Right kidney (tissue), 1 donor: ENCODE results near the gene PARP12.

Experiments used
- DNase-seq: peaks from one replicate; pipeline ENCODE4 v3.0.0-alpha.2; 2016

PARP12 gene

DNA sequence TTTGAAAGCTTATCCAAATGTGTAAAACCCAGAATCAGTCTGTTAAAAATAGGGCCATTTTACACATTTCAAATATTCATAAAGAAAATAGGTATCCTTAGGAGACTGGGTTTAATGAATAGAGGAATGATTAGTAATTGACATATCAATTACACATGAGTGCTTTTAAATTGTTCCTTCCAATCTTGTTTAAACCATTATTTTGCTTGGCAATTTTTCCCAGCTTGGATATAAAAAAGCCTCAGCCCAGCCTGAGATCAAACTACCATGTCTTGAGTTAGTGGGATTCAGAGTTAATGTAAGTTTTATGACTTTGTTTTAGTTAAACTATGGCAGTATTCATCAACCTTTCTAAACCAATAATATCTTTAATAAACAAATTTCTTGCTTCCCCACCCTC is 28.3 kb downstream of the PARP12 start:
- DNase-seq, result no peak

DNA sequence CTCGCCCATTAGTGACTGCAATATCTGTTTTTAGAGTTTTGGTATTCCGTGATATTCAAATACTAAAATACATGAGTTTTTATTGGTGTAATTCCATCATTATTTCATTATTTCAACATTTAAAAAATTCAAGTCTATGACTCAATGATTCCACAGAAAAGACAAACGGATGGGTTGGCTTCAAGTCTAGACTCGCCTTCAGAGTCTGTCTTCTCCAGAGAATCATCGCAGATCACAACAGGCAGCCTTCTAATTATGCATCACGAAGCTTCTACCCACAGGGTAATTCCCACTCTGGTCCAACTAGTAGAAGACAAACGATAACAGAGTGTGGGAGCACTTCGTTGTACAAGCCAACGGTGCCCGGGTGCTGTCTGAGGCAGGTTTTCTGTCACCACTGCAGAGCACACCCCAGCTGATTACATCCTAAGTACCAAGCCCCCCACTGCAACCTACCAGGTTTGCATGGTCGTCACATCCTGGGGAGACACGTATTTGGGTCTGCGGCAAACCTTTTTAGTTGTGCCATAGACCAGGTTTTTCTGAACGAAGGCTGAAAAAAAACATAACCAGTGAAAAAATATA is 28.9 kb downstream of the PARP12 start:
- no peak for DNase-seq

DNA sequence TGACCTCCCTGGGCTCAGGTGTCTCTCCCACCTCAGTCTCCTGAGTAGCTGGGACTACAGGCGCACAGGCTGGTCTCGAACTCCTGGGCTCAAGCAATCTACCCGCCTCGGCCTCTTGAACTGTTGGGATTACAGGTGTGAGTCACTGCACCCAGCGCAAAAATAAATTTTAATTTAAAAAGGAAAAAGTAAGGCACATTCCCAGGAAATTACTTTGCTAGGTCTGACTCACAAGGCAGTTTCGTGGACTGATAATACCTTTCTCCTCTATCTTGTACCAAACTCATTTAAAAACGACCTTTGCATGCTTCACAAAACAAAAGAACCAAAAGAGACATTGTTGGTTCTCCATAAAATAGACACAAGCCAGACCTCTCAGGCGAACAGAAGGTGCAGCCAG is 29.7 kb downstream of the PARP12 start:
- no peak for DNase-seq

DNA sequence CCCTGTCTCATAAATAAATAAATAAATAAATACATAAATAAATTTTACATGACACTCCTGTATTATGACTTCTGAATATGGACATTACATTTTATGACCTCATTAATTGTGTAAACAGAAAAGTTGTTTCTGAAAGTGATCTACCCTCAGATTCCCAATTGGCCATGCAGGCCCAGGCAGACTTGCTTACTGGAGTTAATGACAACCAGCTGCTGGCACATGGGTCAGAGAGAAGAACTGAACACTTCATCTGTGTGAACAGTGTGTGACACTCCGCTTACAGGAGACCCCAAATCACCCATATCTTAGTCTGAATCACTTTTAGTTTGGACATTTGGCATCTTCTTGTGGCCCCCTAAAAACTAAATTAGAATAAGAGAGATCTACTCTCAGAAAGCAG is 31.4 kb downstream of the PARP12 start:
- DNase-seq, result no peak

DNA sequence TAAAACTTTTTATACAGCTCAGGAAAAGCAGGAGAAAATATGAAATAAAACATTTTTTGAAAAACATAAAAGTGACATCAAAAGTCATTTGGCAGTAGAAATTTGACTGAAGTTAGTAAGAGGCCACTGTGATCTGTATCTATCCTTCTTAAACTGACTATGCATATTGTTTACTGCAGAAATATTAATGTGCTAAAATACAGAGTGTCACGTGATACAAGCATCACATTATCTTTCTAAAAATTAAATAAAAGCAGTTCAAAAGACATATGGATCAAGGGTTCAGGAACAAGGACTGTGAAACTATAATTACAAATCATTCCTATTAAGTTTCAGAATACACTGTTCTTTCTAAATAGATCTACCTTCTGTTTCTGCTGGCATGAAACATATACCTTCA is 33.7 kb downstream of the PARP12 start:
- no peak for DNase-seq

DNA sequence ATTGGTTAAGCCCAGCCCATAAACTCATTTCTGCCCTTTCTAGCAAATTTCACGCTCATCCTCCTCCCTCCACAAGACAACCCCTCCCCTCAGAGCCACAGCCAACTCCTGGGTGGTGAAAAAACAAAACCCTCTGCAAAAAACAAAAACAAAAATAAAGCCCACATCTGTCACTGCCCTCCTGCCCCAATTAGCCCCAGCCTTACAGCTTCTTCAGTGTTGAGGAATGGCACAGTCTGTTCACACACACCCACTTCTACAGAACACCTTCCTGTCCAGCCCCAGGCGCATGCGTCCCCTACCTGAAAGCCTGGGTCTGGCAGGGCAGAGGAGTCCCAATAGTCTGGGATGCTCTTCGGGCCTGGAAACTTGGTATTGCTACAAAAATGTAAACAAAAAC is 34.4 kb downstream of the PARP12 start:
- no peak for DNase-seq

DNA sequence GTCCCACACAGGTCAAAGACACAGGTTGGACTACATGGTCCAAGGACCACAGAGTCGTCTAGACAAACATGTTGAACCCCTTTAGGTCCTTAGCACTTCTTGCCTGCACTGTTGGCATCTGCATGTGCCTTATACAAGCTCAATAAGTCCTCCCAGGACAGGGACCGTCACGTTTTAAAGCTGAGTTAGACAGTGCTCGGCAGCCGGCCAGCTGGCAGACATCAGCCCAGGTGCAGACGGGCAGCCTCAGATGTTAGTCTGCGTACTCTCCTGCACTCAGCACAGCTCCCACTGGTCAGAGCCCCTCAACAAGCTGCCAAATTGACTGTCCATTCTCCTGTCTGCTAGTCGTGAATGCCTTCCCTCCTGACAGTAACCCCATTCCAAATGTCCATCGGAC is 34.9 kb downstream of the PARP12 start:
- no peak for DNase-seq

DNA sequence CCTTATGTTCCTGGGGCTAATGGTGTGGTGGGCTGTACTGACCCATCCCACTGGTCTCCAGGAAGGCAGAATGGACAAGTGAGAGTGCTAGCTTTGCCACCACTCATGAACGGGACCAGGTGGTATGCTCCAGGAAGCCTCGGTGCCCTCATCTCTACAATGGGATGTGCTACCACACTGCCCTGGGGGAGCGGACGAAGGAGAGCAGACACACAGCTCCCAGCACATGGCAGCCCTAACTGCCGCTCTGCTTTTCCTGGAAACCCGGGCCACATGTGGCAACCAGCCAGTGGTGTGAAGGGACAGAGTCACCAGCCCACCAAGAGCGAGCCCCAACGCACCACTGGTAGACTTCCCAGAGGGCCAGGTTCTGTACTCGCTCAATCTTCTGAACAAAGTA is 35.8 kb downstream of the PARP12 start:
- no peak for DNase-seq

DNA sequence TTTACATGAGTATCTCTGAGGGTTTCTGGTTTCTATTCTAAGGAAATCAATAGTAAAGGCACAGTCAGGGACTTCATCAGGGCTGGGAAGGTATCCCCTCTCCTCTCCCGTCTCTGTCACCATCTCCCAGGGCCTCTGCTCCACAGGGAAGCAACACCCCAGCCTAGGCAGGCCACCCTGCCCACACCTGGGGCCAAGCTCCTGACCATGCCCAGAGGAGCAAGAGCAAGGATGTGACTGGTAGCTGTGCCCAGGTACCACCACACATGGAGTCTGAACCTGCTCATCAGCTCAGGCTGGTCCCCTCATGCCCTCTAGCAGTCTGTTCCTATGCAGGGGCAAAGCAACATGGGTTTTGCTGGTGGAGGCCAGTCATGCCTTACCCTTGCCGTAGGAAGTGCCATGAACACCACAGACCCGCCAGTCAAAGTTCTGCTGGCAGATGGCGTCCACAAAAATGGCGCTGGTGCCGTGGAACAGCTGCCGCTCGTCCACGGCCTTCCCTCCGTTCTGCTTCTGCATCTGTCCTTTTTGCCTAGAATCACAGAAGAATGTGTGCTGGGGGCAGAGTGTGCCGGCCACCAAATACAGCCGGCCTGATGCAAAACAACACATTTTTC is 36.8 kb downstream of the PARP12 start:
- no peak for DNase-seq

DNA sequence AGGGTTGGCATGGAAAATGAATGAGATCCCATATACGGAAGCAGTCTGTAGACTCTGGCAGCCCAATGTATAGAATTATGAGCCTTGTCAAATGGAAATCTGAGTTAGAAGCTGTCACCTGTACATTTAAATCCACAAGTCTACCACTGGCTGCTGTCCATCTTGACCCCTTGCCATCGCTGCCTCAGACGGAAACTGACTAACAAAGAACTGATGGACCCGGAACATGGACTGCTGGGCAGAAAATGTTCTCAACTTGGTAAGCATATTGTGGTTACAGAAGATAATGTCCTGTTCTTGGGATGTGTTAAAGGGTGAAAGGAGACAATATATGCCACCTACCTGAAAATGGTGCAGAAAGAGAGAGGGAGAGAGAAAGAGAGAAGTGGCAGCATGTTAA is 37.5 kb downstream of the PARP12 start:
- no peak for DNase-seq

DNA sequence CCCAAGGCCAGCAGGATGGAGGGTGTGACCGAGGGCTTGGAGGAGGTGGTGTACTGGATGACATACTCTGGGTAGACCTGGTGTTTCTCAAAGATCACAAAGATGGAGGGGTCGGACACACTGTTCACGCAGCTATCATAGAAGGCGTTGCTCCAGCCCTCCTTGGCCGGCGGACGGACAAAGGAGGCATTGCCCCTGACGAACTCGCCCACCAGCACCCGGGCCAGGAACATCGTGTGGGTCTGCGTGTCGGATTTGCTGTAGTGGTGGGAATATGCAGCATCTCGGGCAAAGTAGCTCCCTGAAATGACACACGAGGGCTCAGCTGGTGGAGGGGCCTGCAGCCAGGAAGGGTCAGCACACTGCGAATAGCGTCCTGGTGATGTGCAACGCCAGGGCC is 38.2 kb downstream of the PARP12 start:
- DNase-seq, result no peak

DNA sequence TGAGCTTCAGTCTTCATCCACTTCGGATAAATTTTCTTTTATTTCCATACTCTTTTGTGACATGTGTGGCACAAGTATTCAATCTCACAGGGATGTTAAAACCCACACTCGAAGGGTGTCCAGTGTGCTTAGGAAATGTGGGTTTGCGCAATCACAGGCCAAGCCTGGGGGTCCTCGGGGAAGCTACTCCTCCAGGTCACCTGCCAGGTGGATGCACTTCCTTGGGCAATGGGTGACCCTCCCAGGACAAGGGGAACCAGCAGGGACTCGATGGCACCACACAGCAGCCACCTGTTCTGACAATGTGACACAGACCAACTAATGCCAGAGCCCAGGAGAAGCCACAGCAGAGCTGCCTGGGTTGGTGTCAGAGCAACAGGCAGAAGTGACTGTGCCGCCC is 39.0 kb downstream of the PARP12 start:
- no peak for DNase-seq

DNA sequence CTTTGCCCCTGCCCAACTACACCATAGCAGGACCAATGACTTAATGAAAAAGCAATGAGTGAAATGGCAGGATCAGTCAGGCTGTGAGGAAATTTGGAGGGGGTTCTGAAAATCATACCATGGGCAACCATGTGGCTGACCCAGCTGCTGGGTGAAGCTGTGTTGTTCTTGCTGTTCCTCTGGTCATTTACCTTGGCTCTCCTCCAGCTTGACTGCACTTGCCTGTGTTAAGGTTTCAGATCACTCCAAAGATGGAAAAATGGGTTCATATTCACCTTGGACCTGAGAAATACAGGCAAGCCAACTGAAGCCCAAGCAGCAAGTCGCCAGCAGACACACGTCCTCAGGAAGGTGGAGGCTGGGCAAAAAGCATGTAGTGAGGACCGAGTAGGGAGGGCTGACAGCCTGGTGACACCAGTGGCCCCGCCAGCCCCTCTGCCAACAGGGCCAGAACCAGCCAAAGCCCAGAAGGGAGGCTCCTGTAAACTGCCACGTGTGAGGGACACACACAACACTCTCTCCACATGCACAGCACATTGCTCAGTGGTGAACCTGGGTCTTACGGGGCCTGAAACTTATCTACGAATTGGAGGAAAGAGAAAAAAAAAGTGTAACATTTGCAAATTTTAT is 40.1 kb downstream of the PARP12 start:
- no peak for DNase-seq

DNA sequence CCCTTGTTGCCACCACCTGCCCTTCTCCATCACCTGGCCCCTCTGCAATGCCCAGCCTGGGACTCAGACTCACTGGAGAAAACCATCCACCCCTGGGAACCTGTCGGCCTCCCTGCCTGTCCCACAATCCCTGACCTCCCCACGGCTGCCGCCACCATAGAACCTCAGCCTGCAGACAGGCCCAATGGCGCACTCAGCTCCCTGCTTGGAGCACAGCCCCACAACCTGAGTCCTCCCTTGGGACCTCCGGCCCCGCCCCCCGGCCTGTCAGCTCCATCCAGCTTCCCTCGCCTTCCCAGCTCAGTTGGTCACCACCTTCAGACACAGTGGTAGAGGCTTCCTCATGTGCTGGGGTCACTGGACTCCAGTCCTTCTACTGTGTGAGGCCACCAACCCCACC is 41.1 kb downstream of the PARP12 start:
- DNase-seq, result no peak

DNA sequence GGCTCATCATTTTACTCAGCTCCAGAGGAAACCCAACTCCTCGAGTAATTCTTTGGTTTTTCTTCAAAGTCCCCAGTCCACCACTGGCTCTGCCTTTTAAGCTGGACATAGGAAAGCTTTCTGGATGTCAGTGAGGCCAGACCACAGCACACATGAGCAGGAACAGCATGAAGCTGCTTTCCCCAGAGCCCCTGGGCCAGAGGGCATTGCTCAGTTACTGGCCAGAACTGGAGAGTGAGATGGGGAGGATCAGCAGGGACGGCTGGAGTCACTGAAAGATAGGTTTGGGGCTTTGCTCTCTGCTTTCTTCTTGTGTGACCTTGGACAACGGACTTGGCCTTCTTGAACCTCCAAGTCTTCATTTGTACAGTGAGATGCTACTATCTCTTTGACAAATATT is 43.1 kb downstream of the PARP12 start:
- DNase-seq, result no peak

DNA sequence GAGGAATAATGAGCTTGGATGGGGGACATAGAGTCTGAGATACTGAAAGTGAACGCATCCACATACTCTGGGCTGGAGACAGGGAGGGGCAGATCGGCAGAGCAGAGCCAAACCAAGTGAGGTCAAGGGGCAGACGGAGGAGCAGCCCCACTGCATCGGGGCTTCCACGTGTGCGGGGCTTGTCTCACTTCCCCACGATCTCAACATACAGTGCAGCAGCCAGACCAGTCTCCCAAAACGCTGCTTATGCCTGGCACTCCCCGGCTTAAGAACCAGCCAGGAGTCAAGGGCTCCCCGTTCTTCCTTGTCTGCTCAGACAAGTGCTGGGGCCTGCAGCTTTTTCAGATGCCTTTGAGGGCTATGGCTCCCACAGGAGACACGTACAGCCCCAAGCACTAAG is 43.6 kb downstream of the PARP12 start:
- DNase-seq, result no peak

DNA sequence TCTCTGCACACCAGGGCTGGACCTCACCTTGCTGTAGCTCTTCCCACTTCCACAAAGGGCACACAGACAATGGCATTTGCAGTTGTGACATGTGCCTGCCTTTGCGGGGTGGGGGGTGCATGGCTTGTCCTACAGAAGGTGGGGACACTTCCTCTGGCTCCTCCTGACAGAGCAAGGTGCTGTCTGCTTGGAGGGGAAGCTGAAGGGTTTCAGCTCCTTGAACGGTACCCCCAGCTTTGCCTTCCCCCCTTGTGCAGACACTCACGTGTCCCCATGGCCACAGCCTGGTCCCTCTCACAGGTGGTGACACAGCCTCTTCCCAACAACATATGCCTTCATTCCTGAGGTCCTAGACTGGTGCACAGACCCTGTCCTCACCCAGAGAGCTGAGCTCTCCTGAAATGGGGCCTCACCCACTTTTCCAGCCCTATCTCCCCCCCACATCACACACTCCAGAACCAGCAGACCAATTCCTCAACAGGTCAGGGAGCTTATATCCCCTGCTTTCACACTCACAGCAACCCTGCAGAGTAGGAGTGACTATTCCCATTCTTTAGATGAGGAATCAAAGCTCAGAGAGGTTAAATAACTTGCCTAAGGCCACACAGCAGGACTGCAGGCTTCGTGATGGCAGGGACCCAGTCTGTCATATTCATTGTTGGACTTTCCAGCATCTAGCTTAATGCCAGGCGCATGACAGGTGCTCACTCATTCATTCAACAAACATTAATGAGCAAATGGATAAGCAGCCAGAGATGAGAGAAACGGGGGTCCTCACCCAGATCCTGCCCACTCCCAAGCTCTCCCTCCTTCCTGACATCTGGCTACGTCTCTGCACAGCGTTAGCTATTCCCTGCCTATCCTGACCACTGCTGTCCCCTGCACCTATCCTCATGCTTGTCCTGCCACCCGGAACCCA is 44.4 kb downstream of the PARP12 start:
- DNase-seq, result no peak

DNA sequence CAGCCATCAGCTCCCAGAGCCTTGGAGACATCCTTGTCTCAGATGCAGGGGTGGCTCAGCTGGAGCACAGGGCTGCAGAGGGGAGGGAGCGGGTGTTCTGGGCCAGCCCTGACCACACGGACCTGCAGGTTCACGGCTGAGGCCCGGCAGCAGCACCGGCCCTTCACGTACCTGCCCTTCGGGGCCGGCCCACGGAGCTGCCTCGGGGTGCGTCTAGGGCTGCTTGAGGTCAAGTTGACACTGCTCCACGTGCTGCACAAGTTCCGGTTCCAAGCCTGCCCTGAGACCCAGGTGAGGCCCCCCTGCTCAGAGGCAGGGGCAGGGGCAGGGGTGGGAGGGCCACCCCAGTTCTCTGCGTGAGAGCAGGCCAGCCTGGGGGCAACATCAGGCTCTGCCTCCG is 45.2 kb downstream of the PARP12 start:
- no peak for DNase-seq

DNA sequence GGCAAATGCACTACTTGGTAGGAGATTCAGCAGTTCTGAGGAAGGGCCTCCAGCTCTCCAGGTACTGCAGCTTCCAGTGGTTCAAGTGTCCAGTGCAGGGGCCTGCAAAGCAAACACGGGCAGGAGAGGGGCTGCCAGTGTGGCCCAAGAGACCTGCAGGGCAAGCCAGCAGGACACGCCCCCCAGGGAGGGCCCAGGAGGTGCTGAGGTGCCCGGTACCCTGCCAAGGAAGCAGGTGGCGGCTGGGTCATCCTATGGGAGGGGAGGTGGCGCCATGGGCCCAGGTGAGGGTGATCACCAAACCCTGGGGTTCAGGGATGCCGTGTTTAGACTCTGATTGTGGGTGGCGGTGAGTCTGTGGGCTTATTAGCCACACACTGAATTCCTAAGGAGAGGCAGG is 45.7 kb downstream of the PARP12 start:
- DNase-seq, result no peak

DNA sequence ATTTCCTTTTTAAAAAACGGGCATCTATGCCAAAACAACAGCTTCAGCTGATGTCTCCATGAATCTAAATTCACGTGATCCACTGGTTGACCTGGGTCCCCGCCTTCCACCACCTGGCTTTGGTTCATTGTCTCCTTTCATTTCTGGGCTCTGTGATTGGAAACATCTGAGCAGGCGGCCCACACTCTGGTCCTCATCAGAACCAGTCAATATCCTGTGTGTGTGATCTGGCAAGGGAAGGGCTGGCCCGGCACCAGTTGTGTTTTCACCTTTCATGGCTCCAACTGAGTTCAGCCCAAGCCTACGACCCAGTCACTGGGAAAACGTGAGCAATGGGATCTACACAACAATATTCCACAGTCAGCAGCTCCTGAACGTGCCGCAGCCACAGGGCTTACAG is 46.2 kb downstream of the PARP12 start:
- no peak for DNase-seq

DNA sequence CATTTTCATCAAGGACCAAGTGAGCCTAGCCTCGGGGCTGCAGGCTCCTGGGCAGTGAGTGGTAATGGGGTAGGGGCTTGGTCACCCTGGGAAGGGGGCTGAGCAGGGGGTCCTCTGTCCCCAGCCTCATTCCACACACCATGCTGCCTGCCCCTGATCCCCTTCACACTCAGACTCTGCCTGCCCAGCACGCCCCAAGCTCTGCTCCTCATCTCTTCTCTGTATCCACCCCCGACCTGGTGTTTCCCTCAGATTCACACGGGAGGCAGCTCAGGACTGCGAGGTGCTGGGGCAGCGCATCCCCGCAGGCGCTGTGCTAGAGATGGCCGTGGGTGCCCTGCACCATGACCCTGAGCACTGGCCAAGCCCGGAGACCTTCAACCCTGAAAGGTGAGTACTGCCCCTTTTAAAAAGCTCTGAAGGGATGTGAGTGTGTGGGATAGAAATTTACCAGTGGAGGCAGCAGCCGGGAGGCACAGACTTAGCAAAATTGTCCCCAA is 47.2 kb downstream of the PARP12 start:
- DNase-seq, result no peak

DNA sequence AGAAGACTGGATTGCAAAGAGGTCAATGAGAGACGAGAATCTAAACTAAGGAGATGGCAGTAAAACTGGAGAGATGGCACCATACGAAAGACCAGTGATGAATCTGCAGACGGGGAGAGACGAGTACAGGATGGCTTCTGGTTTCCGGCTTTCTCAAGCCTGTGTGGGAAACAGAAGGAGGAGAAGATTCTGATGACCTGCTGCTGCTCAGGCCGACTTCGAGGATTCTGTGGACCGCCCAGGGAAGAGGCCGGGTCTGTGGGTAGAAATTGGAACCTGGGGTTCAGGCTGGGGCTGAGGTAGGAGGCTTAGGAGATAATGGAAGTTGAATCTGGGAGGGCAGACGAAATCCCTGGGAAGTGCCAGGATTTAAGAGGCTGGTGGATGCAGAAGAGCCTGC is 48.6 kb downstream of the PARP12 start:
- no peak for DNase-seq

DNA sequence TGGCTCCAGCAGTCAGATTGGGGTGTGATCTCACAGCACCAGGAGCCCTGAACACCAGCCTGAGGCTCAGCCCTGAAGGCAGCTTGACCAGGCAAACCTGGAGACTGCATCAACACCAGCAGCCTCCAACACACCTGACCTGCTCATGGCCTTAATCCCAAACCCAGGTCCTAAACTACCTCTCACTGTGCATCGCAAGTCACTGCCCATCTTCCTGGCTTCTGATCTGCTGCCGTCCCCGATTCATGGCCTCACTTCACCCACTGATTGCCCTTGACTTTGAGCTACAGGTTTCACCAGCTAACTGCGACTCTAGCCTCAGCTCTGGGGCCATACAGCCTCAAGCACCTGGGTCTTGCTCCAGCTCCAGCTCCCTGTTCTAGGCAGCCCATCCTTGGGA is 49.1 kb downstream of the PARP12 start:
- DNase-seq, result no peak
